ENCODE results near the gene NGRN.

Gene NGRN

GRCh38 chr15:90240856-90241255, 24.6 kb upstream of the NGRN start:
- TF ChIP-seq CTCF (IDR thresholded peaks at IDR 0.05; ENCODE audit: extremely low read depth, missing control alignments): no peak
- no peak for DNase-seq (ENCODE audit: low spot score)

- TF ChIP-seq CTCF (IDR thresholded peaks at IDR 0.05; ENCODE audit: extremely low read depth, missing control alignments): no peak
- no peak for DNase-seq (ENCODE audit: low spot score)
These were observed 23.9 kb upstream of the NGRN start for GRCh38 chr15:90241343-90242192.

GRCh38 chr15:90243943-90244639, 21.4 kb upstream of the NGRN start:
- TF ChIP-seq CTCF (IDR thresholded peaks at IDR 0.05; ENCODE audit: extremely low read depth, missing control alignments): no peak
- no peak for DNase-seq (ENCODE audit: low spot score)

- no peak for DNase-seq (ENCODE audit: low spot score)
These were observed 16.7 kb upstream of the NGRN start for GRCh38 chr15:90248789-90249202.

DNA sequence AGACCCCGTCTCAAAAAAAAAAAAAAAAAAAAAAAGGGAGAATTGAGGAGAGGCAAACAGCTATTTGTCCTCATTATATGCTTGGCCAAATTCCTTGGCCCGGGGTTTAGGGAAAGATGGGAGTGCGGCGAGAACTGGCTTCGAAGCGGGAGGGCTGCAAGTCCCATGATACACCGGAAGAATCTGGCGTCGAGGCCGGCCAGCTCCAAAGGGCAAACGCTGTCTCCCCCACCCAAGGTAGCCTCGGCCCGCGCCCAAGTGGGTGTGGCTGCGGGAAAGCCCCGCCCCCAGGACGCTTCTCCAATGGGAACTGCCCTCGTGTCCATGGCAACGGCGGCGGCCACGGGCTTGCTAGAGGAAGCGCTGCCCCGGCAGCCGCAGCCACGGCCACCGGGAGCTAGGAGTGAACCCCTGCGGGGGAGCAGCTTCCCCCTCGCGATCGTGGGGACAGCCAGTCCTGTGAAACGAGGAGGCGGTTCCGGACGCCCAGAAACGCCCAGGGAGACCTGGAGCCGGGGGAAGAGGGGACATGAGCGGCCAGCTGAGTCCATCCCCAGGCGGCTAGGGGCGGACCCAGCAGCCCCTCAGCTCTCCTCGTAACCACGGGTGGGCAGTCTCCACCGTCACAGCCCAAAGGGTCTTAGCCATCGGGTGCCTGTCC, 16.1 kb upstream of the NGRN start, which contains the start of gene TTLL13:
TSS of gene TTLL13 (plus strand) at position 354 of the 661 bp plus-strand sequence. CDS start 1,075 bp downstream, outside the sequence.
- DNase-seq (ENCODE audit: low spot score): peak; percentile 68
- TF ChIP-seq CTCF (IDR thresholded peaks at IDR 0.05; ENCODE audit: extremely low read depth, missing control alignments): no peak

More at GRCh38 chr15:90248789-90249202, 16.7 kb upstream of the NGRN start:
- no peak for TF ChIP-seq CTCF (IDR thresholded peaks at IDR 0.05; ENCODE audit: extremely low read depth, missing control alignments)

- TF ChIP-seq CTCF (IDR thresholded peaks at IDR 0.05; ENCODE audit: extremely low read depth, missing control alignments): no peak
These were observed 7.7 kb upstream of the NGRN start for GRCh38 chr15:90257776-90258175.

More at GRCh38 chr15:90257776-90258175, 7.7 kb upstream of the NGRN start:
- DNase-seq (ENCODE audit: low spot score): no peak

All from GM20000 (cell line).